ENCODE data around the gene IL1RAPL1. TPM values are rescaled to one million over a fixed set of nuclear protein-coding genes. Genes with fewer than 3 reads are reported as not detected.

The IL1RAPL1 gene
- total RNA-seq, 4 donors from 2014 or later, result 0.42 to 0.99 (median 0.46) TPM

DNA sequence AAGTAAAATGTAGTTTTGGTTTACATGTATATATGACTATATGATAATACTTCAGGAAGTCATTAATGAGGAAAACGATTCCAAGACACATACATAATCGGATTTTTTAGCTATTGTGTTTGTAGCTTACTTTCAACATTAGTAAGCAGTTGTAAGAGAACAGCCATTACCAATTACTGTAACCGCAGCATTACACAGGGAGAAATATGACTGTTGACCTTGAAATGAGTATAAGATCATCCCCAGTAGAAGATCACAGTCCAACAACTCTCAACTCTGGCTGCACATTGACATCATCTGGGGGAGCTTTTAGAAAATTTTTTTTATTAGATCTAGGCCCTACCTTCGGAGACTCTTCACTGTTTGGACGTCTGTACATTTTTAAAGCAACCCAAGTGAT is 866.1 kb downstream of the IL1RAPL1 start:
- Histone ChIP-seq H3K4me1 (no peaks in the 10 kb centered on the region), H3K27me3 (no peaks in the 10 kb centered on the region), H3K27ac (replicated peaks in 1 of 4) (no peak overlapping the region), H3K9me3 (no peaks in the 10 kb centered on the region), H3K36me3 (no peaks in the 10 kb centered on the region), H3K4me3 (no peak overlapping the region)
- 66% methylated on average over 5 of the region's 5 CpGs for whole genome bisulfite sequencing
- no peak for DNase-seq (ENCODE audit: extremely low spot score)
- TF ChIP-seq POLR2A (IDR thresholded peaks at IDR 0.05; ENCODE audit: low read depth) (no peak), POLR2AphosphoS5 (IDR thresholded peaks at IDR 0.05) (no peak), EP300 (IDR thresholded peaks at IDR 0.05) (no peak)
- TF ChIP-seq, protein P1, sequence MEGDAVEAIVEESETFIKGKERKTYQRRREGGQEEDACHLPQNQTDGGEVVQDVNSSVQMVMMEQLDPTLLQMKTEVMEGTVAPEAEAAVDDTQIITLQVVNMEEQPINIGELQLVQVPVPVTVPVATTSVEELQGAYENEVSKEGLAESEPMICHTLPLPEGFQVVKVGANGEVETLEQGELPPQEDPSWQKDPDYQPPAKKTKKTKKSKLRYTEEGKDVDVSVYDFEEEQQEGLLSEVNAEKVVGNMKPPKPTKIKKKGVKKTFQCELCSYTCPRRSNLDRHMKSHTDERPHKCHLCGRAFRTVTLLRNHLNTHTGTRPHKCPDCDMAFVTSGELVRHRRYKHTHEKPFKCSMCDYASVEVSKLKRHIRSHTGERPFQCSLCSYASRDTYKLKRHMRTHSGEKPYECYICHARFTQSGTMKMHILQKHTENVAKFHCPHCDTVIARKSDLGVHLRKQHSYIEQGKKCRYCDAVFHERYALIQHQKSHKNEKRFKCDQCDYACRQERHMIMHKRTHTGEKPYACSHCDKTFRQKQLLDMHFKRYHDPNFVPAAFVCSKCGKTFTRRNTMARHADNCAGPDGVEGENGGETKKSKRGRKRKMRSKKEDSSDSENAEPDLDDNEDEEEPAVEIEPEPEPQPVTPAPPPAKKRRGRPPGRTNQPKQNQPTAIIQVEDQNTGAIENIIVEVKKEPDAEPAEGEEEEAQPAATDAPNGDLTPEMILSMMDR (IDR thresholded peaks at IDR 0.05), result no peak
- intact Hi-C loops (cut with DNase I), result no loop called here

DNA sequence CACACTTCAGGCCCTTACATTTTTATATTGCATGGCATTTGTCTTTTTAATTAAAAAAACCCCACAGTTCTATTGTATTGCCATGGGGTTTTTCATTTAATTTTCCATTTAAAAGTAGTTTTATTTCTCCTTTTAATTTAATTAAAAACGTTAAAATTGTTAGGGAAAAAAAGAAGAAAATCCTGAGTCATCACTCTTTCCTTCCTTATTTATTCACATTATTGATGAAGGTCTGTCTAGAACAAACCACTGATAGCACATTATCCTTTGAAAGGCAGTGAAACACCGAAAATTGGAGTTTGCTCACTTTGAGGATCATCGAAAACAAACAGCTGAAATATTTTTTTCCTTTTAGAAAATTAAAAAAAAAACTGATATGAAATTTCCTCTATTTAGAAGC is 868.5 kb downstream of the IL1RAPL1 start:
- WGBS, result 57% methylated on average over 3 of the region's 3 CpGs
- no peaks in the 10 kb centered on the region for H3K9me3 ChIP-seq
- no peaks in the 10 kb centered on the region for H3K36me3 ChIP-seq
- TF ChIP-seq, protein P1 (IDR thresholded peaks at IDR 0.05), result no peak
- no peak for TF ChIP-seq POLR2AphosphoS5 (IDR thresholded peaks at IDR 0.05)
- TF ChIP-seq POLR2A (IDR thresholded peaks at IDR 0.05; ENCODE audit: low read depth), result no peak
- no peak for TF ChIP-seq EP300 (IDR thresholded peaks at IDR 0.05)
- no peak overlapping the region for H3K4me3 ChIP-seq
- DNase-seq (ENCODE audit: extremely low spot score), result no peak
- H3K27ac ChIP-seq (replicated peaks in 1 of 4), result no peak overlapping the region
- intact Hi-C loops (cut with DNase I), result no loop called here
- no peaks in the 10 kb centered on the region for H3K27me3 ChIP-seq
- no peaks in the 10 kb centered on the region for H3K4me1 ChIP-seq

DNA sequence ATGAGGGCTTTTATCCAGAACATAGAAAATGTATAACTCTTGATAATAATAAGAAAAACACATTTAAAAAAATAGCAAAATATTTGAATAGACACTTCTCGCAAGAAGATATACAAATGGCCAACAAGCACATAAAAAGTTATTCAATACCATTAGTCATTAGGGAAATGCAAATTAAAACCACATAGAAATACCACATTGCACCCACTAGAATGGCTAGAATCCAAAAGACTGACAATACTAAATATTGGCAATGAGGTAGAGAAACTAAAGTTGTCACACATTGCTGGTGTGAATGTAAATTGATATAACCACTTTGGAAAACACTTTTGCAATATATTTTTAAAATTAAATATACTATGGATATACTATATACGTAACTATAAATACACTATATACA is 873.8 kb downstream of the IL1RAPL1 start:
- no peak overlapping the region for H3K27ac ChIP-seq (replicated peaks in 1 of 4)
- H3K4me1 ChIP-seq, result no peaks in the 10 kb centered on the region
- no peak for DNase-seq (ENCODE audit: extremely low spot score)
- intact Hi-C loops (cut with DNase I), result no loop called here
- H3K36me3 ChIP-seq, result no peaks in the 10 kb centered on the region
- TF ChIP-seq, protein P1 (IDR thresholded peaks at IDR 0.05), result no peak
- TF ChIP-seq EP300 (IDR thresholded peaks at IDR 0.05) (no peak), POLR2A (IDR thresholded peaks at IDR 0.05; ENCODE audit: low read depth) (no peak), POLR2AphosphoS5 (IDR thresholded peaks at IDR 0.05) (no peak)
- WGBS, result 86% methylated on average over 2 of the region's 2 CpGs
- H3K4me3 ChIP-seq, result no peak overlapping the region
- H3K27me3 ChIP-seq, result no peaks in the 10 kb centered on the region
- H3K9me3 ChIP-seq, result no peaks in the 10 kb centered on the region

DNA sequence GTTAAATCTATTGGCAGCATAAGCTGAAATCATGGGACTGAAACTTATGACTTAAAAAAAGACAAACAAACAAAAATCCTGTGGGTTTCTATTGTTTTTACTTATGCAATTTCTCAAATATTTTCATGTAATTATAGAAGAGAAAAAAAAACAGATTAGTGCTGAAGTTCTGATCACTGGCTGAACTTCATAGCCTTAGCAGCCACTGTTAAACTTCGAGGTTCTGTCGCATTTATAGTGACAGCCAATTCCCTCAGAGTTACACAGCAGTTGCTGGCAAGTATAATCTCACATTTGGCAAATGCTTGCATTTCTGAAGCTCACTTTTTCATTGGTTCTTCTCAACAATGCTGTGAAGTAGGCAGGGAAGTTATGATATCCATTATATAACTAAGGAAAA is 879.2 kb downstream of the IL1RAPL1 start:
- Histone ChIP-seq H3K27me3 (no peaks in the 10 kb centered on the region), H3K27ac (replicated peaks in 1 of 4) (no peak overlapping the region), H3K36me3 (no peaks in the 10 kb centered on the region), H3K4me1 (peaks cover 0 to 4% (median 0%) of the 10 kb centered on the region in 4 donors), H3K9me3 (no peaks in the 10 kb centered on the region), H3K4me3 (no peak overlapping the region)
- intact Hi-C loops (cut with DNase I), result no loop called here
- TF ChIP-seq POLR2A (IDR thresholded peaks at IDR 0.05; ENCODE audit: low read depth) (no peak), EP300 (IDR thresholded peaks at IDR 0.05) (no peak), POLR2AphosphoS5 (IDR thresholded peaks at IDR 0.05) (no peak)
- TF ChIP-seq, protein P1 (IDR thresholded peaks at IDR 0.05), result no peak
- 43% methylated on average over 2 of the region's 2 CpGs for whole genome bisulfite sequencing
- no peak for DNase-seq (ENCODE audit: extremely low spot score)

DNA sequence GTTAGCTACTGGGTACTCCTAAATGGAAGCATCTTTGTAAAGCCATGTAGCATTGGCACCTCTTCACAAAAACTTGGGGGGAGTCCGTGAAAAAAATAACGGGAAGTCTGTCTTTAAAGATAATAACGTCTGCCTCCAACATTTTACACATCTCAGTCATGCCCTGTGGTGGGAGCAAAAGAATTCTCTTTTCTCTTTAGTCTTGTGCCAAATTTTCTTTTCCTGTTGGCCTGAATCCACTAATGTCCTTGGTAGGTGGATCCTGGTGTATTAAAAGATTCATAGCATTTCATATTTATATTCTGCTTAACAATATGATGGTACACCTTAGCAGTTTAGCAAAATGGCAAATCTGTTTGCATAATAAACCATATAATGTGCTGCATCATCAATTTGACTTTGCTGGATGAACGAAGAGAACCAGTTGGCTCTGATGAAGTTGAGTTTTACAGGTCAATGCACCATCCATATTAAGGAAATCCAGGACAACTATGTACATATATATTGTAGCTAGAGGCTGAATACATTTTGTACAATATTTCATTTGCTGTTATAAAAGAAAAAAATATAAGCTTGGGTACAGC is 881.8 kb downstream of the IL1RAPL1 start:
- intact Hi-C loops (cut with DNase I), result no loop called here
- Histone ChIP-seq H3K4me3 (no peak overlapping the region), H3K36me3 (no peaks in the 10 kb centered on the region), H3K27me3 (no peaks in the 10 kb centered on the region), H3K27ac (replicated peaks in 1 of 4) (no peak overlapping the region), H3K9me3 (no peaks in the 10 kb centered on the region), H3K4me1 (peaks cover 0 to 4% (median 0%) of the 10 kb centered on the region in 4 donors)
- 46% methylated on average over 4 of the region's 4 CpGs for WGBS
- DNase-seq (ENCODE audit: extremely low spot score), result no peak
- TF ChIP-seq POLR2AphosphoS5 (IDR thresholded peaks at IDR 0.05), result no peak
- TF ChIP-seq EP300 (IDR thresholded peaks at IDR 0.05), result no peak
- TF ChIP-seq, protein P1 (IDR thresholded peaks at IDR 0.05), result no peak
- TF ChIP-seq POLR2A (IDR thresholded peaks at IDR 0.05; ENCODE audit: low read depth), result no peak

Data from esophagus muscularis mucosa (tissue), 4 donors.